SK-N-SH (cell line): Measurements from ENCODE around the gene CHD6. TPM values are rescaled to one million over a fixed set of nuclear protein-coding genes. Genes with fewer than 3 reads are reported as not detected.

ENCODE experiments used
- CTCF ChIA-PET: fragments of 300-600, 350-600 bp; formaldehyde crosslinking; extraction: SDS; loops from one replicate; lab custom pipeline; 2021; lab: Yijun Ruan, JAX
- POLR2A ChIA-PET: fragments of 350-600 bp; sonication (Branson Sonifier 250); formaldehyde crosslinking; extraction: SDS; loops from one replicate; lab custom pipeline; 2020; ENCODE audit warnings: antibody characterized with exemption, inconsistent platforms; lab: Yijun Ruan, JAX
- DNase-seq: peaks from one replicate; pipeline ENCODE4 v3.0.0; 2012
- H2AFZ ChIP-seq: fragments of 200-600 bp; sonication (generic); 2 replicates; pipeline ENCODE4 v1.8.1; 2016; ENCODE audit warnings: antibody characterized with exemption, mild to moderate bottlenecking, low read depth
- H3F3A ChIP-seq: fragments of 200-600 bp; sonication (generic); replicated peaks from 2 replicates; pipeline ENCODE3; 2016; ENCODE audit warnings: antibody characterized with exemption, mild to moderate bottlenecking; ENCODE audit not compliant: insufficient read depth
- H3K27ac ChIP-seq, 2 experiments: fragments of 200-500 bp in 1 of 2; fragments of 200-600 bp in 1 of 2; sonication (Bioruptor generic) in 1 of 2; sonication (generic), shearing (Covaris generic) in 1 of 2; 2 replicates each; pipeline versions ENCODE4 v1.5.1 to v1.6.1; 2014 to 2016; ENCODE audit warnings: low read depth in 2 of 2, inconsistent platforms in 1 of 2, low read length in 1 of 2, mild to moderate bottlenecking in 1 of 2, mixed read lengths in 1 of 2
- H3K27me3 ChIP-seq: fragments of 200-600 bp; sonication (generic), shearing (Covaris generic); 2 replicates; pipeline ENCODE4 v1.6.1; 2016; ENCODE audit warnings: mixed run types; ENCODE audit not compliant: insufficient read depth
- H3K36me3 ChIP-seq, 2 experiments: fragments of 200-500 bp in 1 of 2; fragments of 200-600 bp in 1 of 2; sonication (Bioruptor generic) in 1 of 2; sonication (generic) in 1 of 2; replicated peaks in 1 of 2; 2 replicates each; pipeline versions ENCODE3 to v1.5.1; 2014 to 2016; ENCODE audit warnings: low read length in 1 of 2, mild to moderate bottlenecking in 1 of 2; ENCODE audit not compliant: insufficient read depth in 2 of 2, control insufficient read depth in 1 of 2
- H3K4me1 ChIP-seq, 2 experiments: fragments of 200-500 bp in 1 of 2; fragments of 200-600 bp in 1 of 2; sonication (Bioruptor generic) in 1 of 2; sonication (generic), shearing (Covaris generic) in 1 of 2; 2 replicates each; pipeline versions ENCODE4 v1.5.1 to v1.6.1; 2014 to 2016; ENCODE audit warnings: low read depth in 1 of 2, low read length in 1 of 2, mixed run types in 1 of 2; ENCODE audit not compliant: insufficient read depth in 2 of 2, control insufficient read depth in 1 of 2
- H3K4me2 ChIP-seq: fragments of 200-600 bp; sonication (generic), shearing (Covaris generic); 2 replicates; pipeline ENCODE4 v1.6.1; 2017; ENCODE audit warnings: mixed run types
- H3K4me3 ChIP-seq, 2 experiments: fragments of 200-500 bp in 1 of 2; fragments of 200-600 bp in 1 of 2; sonication (Bioruptor generic) in 1 of 2; sonication (generic), shearing (Covaris generic) in 1 of 2; 2 replicates each; pipeline versions ENCODE4 v1.5.1 to v1.8.1; 2014 to 2016; ENCODE audit warnings: low read depth in 2 of 2, inconsistent platforms in 1 of 2, low read length in 1 of 2, mild to moderate bottlenecking in 1 of 2, mixed read lengths in 1 of 2, moderate library complexity in 1 of 2
- H3K79me2 ChIP-seq: fragments of 200-600 bp; sonication (generic); 2 replicates; pipeline ENCODE4 v1.8.1; 2017; ENCODE audit warnings: mild to moderate bottlenecking; ENCODE audit not compliant: insufficient read depth
- H3K9ac ChIP-seq: fragments of 200-600 bp; sonication (generic); 2 replicates; pipeline ENCODE4 v1.6.1; 2017; ENCODE audit warnings: mixed run types
- H3K9me2 ChIP-seq: fragments of 200-600 bp; sonication (generic); 2 replicates; pipeline ENCODE4 v1.6.1; 2017; ENCODE audit warnings: mixed run types
- H3K9me3 ChIP-seq: fragments of 200-600 bp; sonication (generic); 2 replicates; pipeline ENCODE4 v1.6.1; 2017; ENCODE audit warnings: mixed run types, mild to moderate bottlenecking, moderate library complexity
- H4K20me1 ChIP-seq: fragments of 200-600 bp; sonication (generic); 2 replicates; pipeline ENCODE4 v1.6.1; 2017; ENCODE audit warnings: mild to moderate bottlenecking, mixed run types; ENCODE audit not compliant: insufficient read depth
- ELF1 ChIP-seq: IDR thresholded peaks from 2 replicates; pipeline ENCODE4 v1.4.0; 2012
- EZH2phosphoT487 ChIP-seq: fragments of 200-600 bp; sonication (generic); IDR thresholded peaks from 2 replicates; pipeline ENCODE4 v1.6.1; 2017; ENCODE audit warnings: low read depth, mixed run types, mild to moderate bottlenecking, antibody characterized with exemption, moderate library complexity, borderline replicate concordance
- FOSL2 ChIP-seq: IDR thresholded peaks from 2 replicates; pipeline ENCODE4 v1.4.0; 2012; ENCODE audit warnings: low read depth, mild to moderate bottlenecking, moderate library complexity, borderline replicate concordance
- FOXM1 ChIP-seq: IDR thresholded peaks from 2 replicates; pipeline ENCODE4 v1.4.0; 2012; ENCODE audit warnings: low read depth, mild to moderate bottlenecking
- GABPA ChIP-seq: IDR thresholded peaks from 2 replicates; pipeline ENCODE4 v1.4.0; 2012; ENCODE audit warnings: low read depth, mild to moderate bottlenecking
- GATA2 ChIP-seq: sonication (generic); formaldehyde crosslinking; IDR thresholded peaks from 2 replicates; pipeline ENCODE4 v1.5.0; 2020; ENCODE audit warnings: mild to moderate bottlenecking, missing genetic modification reagents
- JUND ChIP-seq: IDR thresholded peaks from 2 replicates; pipeline ENCODE4 v1.4.0; 2012
- MXI1 ChIP-seq: IDR thresholded peaks from 2 replicates; pipeline ENCODE4 v1.6.1; 2012; ENCODE audit warnings: mild to moderate bottlenecking, low read depth, low read length, improper control_type of control experiment
- POLR2AphosphoS5 ChIP-seq: IDR thresholded peaks from 2 replicates; pipeline ENCODE4 v1.6.1; 2012; ENCODE audit warnings: low read depth, low read length
- RFX5 ChIP-seq: IDR thresholded peaks from 2 replicates; pipeline ENCODE4 v1.6.1; 2012; ENCODE audit warnings: mild to moderate bottlenecking, improper control_type of control experiment, low read length
- SIN3A ChIP-seq: IDR thresholded peaks from 2 replicates; pipeline ENCODE4 v1.6.1; 2012; ENCODE audit warnings: low read depth, mild to moderate bottlenecking, low read length, moderate library complexity, borderline replicate concordance
- TCF12 ChIP-seq: IDR thresholded peaks from 2 replicates; pipeline ENCODE4 v1.4.0; 2012
- USF1 ChIP-seq: IDR thresholded peaks from 2 replicates; pipeline ENCODE4 v1.4.0; 2012; ENCODE audit warnings: low read depth, borderline replicate concordance
- USF2 ChIP-seq: fragments of 150-350 bp; IDR thresholded peaks from 2 replicates; pipeline ENCODE4 v1.6.1; 2017; ENCODE audit warnings: antibody characterized with exemption, low read length, low read depth, borderline replicate concordance
- WGBS: methylation state at CpG from one replicate; pipeline ENCODE4 v1.1.6; 2017; ENCODE audit warnings: low lambda C conversion rate; 5-methylcytosine and 5-hydroxymethylcytosine counted together
- polyA plus RNA-seq, 3 experiments: library from polyadenylated mRNA; depleted of rRNA; stranded (reverse); fragments of >200 nt; gene quantifications; 2 replicates each; pipeline ENCODE4 v1.2.3, GENCODE V29; 2012
- TF ChIP-seq, protein P1 (sequence below): IDR thresholded peaks from 2 replicates; pipeline ENCODE4; 2012
- TF ChIP-seq, protein P2 (sequence below): fragments of 200-600 bp; sonication (generic); IDR thresholded peaks from 2 replicates; pipeline ENCODE4 v1.6.1; 2017; ENCODE audit warnings: antibody characterized with exemption, mild to moderate bottlenecking, moderate library complexity

CHD6 gene
- polyA plus RNA-seq, 1 of the 3 experiments (the other 2 are of a cell fraction), result 7.1 TPM

GRCh38 chr20:41540459-41540858, 77.7 kb downstream of the CHD6 start:
- no peaks in the 10 kb centered on the region; the same call in 1 of the 2 replicates for H3K79me2 ChIP-seq
- H3K4me3 ChIP-seq, result no peak overlapping the region
- no peak for DNase-seq
- H3K4me1 ChIP-seq, result peaks cover 0 to 10% of the 10 kb centered on the region in 2 experiments; a peak in 2 of 4 replicates
- no peak overlapping the region; a peak in 1 of 4 replicates for H3K27ac ChIP-seq
- H4K20me1 ChIP-seq, result no peaks in the 10 kb centered on the region
- no peaks in the 10 kb centered on the region for H3F3A ChIP-seq
- 73% methylated on average over 3 of the region's 3 CpGs for WGBS
- H3K4me2 ChIP-seq, result no peak overlapping the region
- ChIA-PET POLR2A (no interaction called here), CTCF (interaction anchor here (0.7 to 1.7 kb wide), 4 partner anchors 11 to 74 kb away, joined by 3 to 7 read pairs (median 4); no protein-coding TSS in a partner anchor)
- H3K27me3 ChIP-seq, result no peaks in the 10 kb centered on the region
- TF ChIP-seq FOSL2 (no peak), TCF12 (no peak), POLR2AphosphoS5 (no peak), GATA2 (no peak), JUND (no peak), FOXM1 (no peak), GABPA (no peak), ELF1 (no peak)
- TF ChIP-seq, protein P1, sequence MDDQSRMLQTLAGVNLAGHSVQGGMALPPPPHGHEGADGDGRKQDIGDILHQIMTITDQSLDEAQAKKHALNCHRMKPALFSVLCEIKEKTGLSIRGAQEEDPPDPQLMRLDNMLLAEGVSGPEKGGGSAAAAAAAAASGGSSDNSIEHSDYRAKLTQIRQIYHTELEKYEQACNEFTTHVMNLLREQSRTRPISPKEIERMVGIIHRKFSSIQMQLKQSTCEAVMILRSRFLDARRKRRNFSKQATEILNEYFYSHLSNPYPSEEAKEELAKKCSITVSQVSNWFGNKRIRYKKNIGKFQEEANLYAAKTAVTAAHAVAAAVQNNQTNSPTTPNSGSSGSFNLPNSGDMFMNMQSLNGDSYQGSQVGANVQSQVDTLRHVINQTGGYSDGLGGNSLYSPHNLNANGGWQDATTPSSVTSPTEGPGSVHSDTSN, result no peak
- TF ChIP-seq, protein P2, sequence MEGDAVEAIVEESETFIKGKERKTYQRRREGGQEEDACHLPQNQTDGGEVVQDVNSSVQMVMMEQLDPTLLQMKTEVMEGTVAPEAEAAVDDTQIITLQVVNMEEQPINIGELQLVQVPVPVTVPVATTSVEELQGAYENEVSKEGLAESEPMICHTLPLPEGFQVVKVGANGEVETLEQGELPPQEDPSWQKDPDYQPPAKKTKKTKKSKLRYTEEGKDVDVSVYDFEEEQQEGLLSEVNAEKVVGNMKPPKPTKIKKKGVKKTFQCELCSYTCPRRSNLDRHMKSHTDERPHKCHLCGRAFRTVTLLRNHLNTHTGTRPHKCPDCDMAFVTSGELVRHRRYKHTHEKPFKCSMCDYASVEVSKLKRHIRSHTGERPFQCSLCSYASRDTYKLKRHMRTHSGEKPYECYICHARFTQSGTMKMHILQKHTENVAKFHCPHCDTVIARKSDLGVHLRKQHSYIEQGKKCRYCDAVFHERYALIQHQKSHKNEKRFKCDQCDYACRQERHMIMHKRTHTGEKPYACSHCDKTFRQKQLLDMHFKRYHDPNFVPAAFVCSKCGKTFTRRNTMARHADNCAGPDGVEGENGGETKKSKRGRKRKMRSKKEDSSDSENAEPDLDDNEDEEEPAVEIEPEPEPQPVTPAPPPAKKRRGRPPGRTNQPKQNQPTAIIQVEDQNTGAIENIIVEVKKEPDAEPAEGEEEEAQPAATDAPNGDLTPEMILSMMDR, result no peak
- no peaks in the 10 kb centered on the region for H3K9me3 ChIP-seq
- H3K9me2 ChIP-seq, result no peaks in the 10 kb centered on the region
- no peak overlapping the region for H3K9ac ChIP-seq
- no peak overlapping the region for H2AFZ ChIP-seq
- H3K36me3 ChIP-seq, result peaks cover 11 to 15% of the 10 kb centered on the region in 2 experiments

- peaks cover 11 to 15% of the 10 kb centered on the region in 2 experiments for H3K36me3 ChIP-seq
- H3K79me2 ChIP-seq, result no peaks in the 10 kb centered on the region; the same call in 1 of the 2 replicates
- H3K9me3 ChIP-seq, result no peaks in the 10 kb centered on the region
- H3K4me2 ChIP-seq, result no peak overlapping the region
- no peak overlapping the region for H3K4me3 ChIP-seq
- H3F3A ChIP-seq, result no peaks in the 10 kb centered on the region
- no peaks in the 10 kb centered on the region for H3K9me2 ChIP-seq
- H4K20me1 ChIP-seq, result no peaks in the 10 kb centered on the region
- H3K27me3 ChIP-seq, result no peaks in the 10 kb centered on the region
- 87% methylated on average over 6 of the region's 8 CpGs for WGBS
- no peak overlapping the region for H3K27ac ChIP-seq
- POLR2A ChIA-PET, result no interaction called here
- H3K9ac ChIP-seq, result no peak overlapping the region
- DNase-seq, result no peak
- CTCF ChIA-PET, result no interaction called here
- H2AFZ ChIP-seq, result no peak overlapping the region
- H3K4me1 ChIP-seq, result peaks cover 0 to 10% of the 10 kb centered on the region in 2 experiments; a peak in 2 of 4 replicates
- TF ChIP-seq ELF1, result no peak
- no peak for TF ChIP-seq EZH2phosphoT487
- TF ChIP-seq RFX5, result no peak
- no peak for TF ChIP-seq GATA2
- TF ChIP-seq USF2, result no peak
- no peak for TF ChIP-seq FOSL2
- TF ChIP-seq SIN3A, result no peak
- TF ChIP-seq, protein P1, result no peak
- TF ChIP-seq MXI1, result no peak
- TF ChIP-seq USF1, result no peak
Observed at GRCh38 chr20:41538810-41539596, 79.2 kb downstream of the CHD6 start.
